HG02870 (cell line): Measurements from ENCODE around the gene SLC5A3.
A peak's percentile ranks its signal among the peaks of the same experiment; 100 is the strongest.

ENCODE experiments used
- ATAC-seq: cut with Tn5 transposase; IDR thresholded peaks from one replicate; pipeline ENCODE4 v1.9.1; 2021; ENCODE audit warnings: mild to moderate bottlenecking, moderate library complexity; ENCODE audit not compliant: unreplicated experiment

The SLC5A3 gene

GRCh38 chr21:34073032-34073748, at the start of gene SLC5A3, which contains the start of gene MRPS6:
TSS of gene SLC5A3 (plus strand) at chr21:34073578. CDS start at chr21:34095199, 21,621 bp downstream.
TSS of gene MRPS6 (plus strand) at chr21:34073578. CDS start at chr21:34073701, 123 bp downstream.
- ATAC-seq = peak; percentile 68

GRCh38 chr21:34023691-34024373, 49.5 kb upstream of the SLC5A3 start:
- ATAC-seq = no peak

- no peak for ATAC-seq
Measured at GRCh38 chr21:34024374-34024693, 49.0 kb upstream of the SLC5A3 start.

- no peak for ATAC-seq
Measured at GRCh38 chr21:34027721-34028461, 45.5 kb upstream of the SLC5A3 start.

GRCh38 chr21:34029743-34030528, 43.4 kb upstream of the SLC5A3 start:
- ATAC-seq = peak; percentile 82

- ATAC-seq = no peak
Measured at GRCh38 chr21:34031835-34032370, 41.5 kb upstream of the SLC5A3 start.

- ATAC-seq = no peak
Measured at GRCh38 chr21:34034369-34035014, 38.9 kb upstream of the SLC5A3 start.

- ATAC-seq = no peak
Measured at GRCh38 chr21:34035619-34036354, 37.6 kb upstream of the SLC5A3 start.

- ATAC-seq = no peak
Measured at GRCh38 chr21:34037009-34037795, 36.2 kb upstream of the SLC5A3 start.

- no peak for ATAC-seq
Measured at GRCh38 chr21:34039678-34040382, 33.5 kb upstream of the SLC5A3 start.

GRCh38 chr21:34042735-34043134, 30.6 kb upstream of the SLC5A3 start:
- ATAC-seq = no peak

- ATAC-seq = no peak
Measured at GRCh38 chr21:34043333-34043732, 30.0 kb upstream of the SLC5A3 start.

GRCh38 chr21:34046917-34047316, 26.5 kb upstream of the SLC5A3 start:
- ATAC-seq = peak; percentile 44

- ATAC-seq = no peak
Measured at GRCh38 chr21:34047835-34048234, 25.5 kb upstream of the SLC5A3 start.

GRCh38 chr21:34052171-34052570, 21.2 kb upstream of the SLC5A3 start:
- ATAC-seq = no peak

- ATAC-seq = no peak
Measured at GRCh38 chr21:34054259-34054658, 19.1 kb upstream of the SLC5A3 start.

GRCh38 chr21:34055615-34056014, 17.8 kb upstream of the SLC5A3 start:
- no peak for ATAC-seq

- no peak for ATAC-seq
Measured at GRCh38 chr21:34061983-34062382, 11.4 kb upstream of the SLC5A3 start.
